ENCODE measurements around the gene SLC2A1.

- TF ChIP-seq POLR2A (IDR thresholded peaks at IDR 0.05), result no peak
- TF ChIP-seq CTCF (IDR thresholded peaks at IDR 0.05 in 8 of 11, conservative IDR thresholded peaks at IDR 0.05 in 3 of 11), result no peak
- TF ChIP-seq POLR2AphosphoS5 (IDR thresholded peaks at IDR 0.05), result no peak
Measured at GRCh38 chr1:42917241-42917495, 41.5 kb downstream of the SLC2A1 start.
